HG02938 (cell line): Measurements from ENCODE around the gene NOXA1.

Experiments
- ATAC-seq: cut with Tn5 transposase; IDR thresholded peaks from one replicate; pipeline ENCODE4 v1.9.1; 2021; ENCODE audit warnings: mild to moderate bottlenecking, moderate library complexity; ENCODE audit not compliant: unreplicated experiment

The NOXA1 gene

DNA sequence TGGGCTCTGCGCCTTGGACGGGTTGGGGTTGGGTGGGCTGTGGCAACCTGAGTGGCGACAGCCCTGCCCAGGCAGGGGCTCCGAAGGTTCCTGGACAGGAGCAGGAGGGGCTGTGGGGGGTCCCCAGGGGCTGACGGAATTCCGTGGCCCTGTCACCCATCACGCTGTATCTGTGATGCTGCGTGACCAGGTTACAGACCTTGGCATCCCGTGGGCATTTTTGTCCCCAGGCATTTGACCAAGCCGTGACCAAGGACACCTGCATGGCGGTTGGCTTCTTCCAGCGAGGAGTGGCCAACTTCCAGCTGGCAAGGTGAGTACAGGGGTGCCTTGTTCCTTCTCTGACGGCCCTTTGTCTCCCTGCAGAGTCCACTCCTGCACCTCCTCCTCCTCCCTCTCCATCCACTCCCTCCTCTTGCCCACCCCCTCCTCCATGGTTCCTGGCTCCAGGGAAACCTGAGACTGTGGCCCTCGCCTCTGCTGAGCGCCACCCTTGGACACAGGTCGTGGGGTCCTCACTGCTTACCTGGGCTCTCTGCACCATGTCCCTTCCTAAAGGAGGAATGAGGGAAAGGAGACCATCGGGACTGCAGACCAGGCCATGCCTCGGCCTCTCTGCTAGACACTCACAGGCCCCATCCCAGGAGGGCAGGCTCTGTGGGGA, 3.0 kb downstream of the NOXA1 start:
- ATAC-seq, result no peak

DNA sequence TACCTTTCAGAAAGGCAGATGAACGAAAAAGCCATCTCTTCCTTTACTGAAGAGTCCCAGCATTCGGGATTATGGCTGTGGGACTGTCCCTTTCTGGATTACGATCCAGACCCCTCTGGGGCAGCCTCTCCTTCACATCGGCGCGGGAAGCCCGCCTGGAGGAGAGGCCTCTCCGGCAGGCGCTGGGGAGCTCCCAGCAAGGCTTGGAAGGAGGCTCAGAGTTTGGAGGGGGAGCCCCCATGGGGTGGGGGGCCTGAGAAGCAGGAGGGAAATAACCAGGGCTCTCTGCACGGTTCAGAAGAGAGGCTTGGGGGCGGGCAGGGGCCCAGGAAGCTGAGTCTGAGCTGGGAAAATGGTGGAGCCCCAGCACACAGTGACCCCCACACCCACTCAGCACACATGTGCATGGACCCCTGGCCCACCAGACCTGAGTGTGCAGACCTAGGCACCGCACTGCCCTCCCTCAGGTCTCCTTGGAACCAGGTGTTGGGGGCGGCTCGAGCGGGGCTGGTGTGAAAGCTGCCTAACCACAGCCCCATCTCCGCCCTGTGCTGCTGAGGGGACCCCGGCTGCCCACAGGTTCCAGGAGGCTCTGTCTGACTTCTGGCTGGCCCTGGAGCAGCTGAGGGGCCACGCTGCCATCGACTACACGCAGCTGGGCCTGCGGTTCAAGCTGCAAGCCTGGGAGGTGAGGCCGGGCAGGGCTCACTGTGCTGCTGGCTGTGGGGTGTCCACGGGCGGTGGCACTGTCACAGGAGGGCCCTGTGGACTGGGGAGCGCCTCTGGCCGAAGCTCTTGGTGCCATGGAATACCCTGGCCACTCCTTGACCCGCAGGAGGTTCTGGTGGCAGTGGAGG, 4.5 kb downstream of the NOXA1 start:
- no peak for ATAC-seq

DNA sequence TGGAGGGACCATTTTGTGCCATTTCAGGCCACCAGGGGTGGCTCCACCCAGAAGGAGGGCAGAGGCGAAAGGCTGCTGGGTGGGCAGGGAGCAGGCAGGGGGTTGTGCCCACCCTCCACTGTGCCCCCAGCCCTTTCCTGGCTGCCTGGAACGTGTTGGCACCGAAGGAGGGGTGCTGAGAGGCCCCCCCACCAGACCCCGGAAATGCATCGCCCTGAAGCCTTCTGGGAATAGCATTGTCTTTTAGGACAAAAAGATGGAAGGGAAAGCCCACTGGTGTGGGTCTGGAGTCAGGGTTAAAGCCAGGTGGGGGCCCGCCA, 5.1 kb downstream of the NOXA1 start:
- no peak for ATAC-seq

DNA sequence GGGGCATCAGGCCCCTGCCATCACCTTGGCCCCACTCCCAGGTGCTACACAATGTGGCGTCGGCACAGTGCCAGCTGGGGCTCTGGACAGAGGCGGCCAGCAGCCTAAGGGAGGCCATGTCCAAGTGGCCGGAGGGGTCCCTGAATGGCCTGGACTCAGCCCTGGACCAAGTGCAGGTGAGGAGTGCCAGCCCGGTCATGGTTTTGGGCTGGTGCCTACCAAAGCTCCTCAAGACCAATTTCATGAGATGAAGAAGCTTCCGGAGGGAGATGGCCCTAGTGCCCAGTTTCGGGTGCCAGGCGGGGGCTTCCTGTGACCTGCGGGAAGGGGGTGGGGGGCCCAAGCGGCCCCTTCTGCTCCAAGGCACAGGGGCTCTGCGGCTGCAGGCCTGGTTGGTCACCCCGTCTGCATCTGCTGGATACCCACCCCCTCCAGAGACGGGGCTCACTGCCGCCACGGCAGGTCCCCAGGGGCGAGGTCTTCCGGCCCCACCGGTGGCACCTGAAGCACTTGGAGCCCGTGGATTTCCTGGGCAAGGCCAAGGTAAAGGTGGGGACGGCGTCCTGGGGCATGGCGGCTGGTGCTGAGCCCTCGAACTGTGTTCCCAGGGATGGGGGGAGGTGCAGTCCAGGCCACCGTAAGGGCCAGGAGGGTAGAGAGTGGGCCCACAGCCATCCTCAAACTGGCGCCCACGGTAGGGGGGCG, 5.8 kb downstream of the NOXA1 start:
- ATAC-seq, result no peak

DNA sequence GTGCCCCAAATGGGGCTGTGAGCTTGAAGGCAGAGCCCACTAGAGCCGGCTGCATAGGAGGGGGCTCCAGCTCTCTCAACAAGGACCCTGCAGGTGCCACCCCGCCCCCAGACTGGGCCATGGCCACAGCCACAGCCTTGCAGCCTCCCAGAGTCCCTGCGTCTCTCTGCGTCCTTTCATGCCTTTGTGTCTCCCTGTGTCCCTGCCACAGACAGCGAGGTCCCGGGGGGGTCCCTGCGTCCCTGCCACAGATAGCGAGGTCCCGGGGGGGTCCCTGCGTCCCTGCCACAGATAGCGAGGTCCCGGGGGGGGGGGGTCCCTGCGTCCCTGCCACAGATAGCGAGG, 6.3 kb downstream of the NOXA1 start:
- no peak for ATAC-seq

DNA sequence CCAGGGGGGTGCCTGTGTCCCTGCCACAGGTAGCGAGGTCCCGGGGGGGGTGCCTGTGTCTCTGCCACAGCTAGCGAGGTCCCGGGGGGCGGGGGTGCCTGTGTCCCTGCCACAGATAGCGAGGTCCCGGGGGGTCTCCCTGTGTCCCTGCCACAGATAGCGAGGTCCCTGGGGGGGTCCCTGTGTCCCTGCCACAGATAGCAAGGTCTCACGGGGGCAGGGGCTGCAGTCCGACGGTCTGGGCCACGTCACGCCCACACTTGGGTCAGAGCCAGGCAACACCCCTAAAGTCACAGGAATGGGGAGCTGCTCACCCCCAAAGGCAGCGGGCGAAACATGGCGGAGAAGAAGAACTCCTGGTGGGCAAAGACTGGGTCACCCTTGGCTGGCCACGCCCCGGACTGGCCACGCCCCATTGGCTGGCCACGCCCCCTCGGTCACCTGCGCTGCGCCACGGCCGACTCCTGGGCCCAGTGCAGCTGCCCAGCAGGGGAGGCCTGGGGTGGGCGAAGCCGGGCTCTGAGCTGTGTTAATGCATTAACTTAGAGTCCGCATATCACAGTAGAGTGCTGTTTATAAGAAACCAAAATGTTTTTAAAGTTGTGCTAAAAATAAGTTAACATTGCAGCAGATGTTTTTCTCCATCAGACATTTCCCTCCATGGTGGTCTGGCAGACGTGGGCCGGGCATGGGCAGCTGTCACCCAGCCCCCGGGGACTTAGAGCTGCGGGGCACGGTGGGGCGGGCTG, 7.0 kb downstream of the NOXA1 start:
- ATAC-seq, result no peak

DNA sequence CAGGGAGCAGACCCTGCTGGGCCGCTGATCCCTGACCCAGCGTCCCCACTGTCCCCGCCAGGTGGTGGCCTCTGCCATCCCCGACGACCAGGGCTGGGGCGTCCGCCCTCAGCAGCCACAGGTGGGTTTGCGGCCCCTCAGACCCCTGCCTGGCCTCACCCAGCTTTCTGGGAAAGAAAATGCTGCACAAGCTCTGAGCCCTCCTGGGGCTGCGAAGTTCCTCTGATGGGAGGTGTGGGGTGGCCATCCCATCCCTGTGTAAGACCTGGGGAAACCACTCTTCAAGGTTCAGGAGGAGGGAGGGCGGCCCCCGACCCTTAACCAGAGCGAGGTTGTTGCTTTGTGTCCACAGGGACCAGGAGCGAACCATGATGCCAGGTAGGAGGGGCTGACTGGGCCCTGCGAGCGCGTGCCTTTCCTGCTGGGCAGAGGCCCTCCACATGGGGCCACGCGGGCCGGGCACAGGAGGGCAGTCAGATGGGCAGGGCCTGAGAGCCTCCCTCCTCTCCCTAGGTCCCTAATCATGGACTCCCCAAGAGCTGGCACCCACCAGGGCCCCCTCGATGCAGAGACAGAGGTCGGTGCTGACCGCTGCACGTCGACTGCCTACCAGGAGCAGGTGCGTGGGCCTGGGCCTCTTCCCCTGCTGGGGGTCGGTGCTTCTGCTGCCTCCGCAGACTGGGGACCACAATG, 7.7 kb downstream of the NOXA1 start:
- ATAC-seq, result no peak

DNA sequence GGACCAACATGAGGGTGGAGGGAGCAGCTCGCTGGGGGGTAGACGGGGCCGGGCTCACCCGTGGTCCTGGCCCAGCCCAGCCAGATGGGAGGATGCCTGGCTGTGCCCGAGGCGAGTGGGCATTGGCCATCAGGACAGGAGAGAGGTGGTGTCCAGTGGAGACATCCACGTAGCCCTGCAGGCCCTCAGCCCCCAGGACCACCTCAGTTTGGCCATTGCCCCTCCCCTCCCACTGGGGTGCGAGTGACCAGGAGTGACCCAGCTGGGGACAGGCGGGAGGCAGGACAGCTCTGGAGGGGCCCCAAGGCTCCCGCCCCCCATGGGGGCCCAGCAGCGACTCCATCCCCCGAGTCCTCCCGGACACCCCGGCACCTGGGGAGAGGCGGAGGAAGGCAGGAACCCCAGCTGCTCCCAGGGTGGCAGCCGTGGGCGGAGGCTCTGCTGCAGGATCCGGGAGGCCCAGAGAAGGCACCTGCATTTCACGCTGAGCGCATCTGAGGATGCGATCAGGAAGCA, 8.3 kb downstream of the NOXA1 start:
- ATAC-seq, result no peak

DNA sequence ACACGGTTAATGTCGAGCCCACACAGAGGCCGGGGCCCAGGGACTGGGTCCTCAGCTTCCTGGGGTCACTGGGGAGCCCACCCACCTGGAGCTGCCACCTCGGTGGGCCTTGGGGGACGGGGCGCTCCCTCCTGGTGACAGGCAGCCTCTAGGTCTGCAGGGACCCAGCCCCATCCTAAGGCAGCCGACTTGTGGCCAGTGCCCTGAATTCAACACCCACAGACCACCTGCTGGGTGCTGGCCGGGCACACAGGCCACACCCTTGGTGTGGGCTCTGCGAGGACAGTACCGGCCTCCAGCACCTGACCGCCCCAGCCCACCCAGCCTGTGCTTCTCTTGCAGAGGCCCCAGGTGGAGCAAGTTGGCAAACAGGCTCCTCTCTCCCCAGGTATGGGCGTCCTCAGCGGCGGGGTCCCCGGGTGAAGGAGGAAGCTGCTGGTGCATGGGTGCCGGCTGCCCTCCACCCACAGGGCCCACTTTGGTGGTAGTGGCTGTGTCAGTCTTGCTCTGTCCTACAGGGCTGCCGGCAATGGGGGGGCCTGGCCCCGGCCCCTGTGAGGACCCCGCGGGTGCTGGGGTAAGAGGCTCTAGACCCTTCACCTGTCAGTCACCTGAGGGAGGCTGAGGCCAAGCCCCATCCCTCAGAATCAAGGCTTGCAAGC, 9.6 kb downstream of the NOXA1 start:
- ATAC-seq, result no peak

DNA sequence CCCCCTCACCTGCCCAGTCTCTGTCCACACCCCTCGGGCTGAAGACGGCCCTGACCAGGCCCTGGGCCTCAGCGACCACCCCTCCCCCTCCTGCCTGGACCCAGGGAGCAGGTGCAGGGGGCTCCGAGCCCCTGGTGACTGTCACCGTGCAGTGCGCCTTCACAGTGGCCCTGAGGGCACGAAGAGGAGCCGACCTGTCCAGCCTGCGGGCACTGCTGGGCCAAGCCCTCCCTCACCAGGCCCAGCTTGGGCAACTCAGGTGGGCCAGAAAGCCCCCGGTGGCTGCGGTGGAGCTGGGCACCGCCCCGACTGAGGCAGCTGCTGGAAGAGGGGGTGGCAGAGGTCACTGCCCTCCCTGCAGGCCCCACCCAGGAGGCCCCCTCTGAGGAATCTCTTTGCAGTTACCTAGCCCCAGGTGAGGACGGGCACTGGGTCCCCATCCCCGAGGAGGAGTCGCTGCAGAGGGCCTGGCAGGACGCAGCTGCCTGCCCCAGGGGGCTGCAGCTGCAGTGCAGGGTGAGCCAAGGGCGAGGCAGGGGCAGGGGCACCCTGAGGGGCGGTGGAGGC, 10.2 kb downstream of the NOXA1 start:
- ATAC-seq, result no peak

DNA sequence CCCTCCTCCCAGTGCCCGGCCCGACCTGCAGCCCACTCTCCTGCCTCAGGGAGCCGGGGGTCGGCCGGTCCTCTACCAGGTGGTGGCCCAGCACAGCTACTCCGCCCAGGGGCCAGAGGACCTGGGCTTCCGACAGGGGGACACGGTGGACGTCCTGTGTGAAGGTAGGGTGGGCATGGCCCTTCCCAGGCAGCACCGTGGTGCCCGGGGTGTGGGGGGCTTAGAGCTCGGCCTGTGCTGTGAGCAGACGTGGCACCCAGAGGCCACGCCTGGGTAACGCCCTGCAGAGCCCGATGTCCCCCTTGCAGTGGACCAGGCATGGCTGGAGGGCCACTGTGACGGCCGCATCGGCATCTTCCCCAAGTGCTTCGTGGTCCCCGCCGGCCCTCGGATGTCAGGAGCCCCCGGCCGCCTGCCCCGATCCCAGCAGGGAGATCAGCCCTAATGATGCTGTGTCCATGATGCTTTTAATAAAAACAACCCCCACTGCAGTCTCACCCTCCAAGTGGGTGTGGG, 10.8 kb downstream of the NOXA1 start:
- no peak for ATAC-seq

DNA sequence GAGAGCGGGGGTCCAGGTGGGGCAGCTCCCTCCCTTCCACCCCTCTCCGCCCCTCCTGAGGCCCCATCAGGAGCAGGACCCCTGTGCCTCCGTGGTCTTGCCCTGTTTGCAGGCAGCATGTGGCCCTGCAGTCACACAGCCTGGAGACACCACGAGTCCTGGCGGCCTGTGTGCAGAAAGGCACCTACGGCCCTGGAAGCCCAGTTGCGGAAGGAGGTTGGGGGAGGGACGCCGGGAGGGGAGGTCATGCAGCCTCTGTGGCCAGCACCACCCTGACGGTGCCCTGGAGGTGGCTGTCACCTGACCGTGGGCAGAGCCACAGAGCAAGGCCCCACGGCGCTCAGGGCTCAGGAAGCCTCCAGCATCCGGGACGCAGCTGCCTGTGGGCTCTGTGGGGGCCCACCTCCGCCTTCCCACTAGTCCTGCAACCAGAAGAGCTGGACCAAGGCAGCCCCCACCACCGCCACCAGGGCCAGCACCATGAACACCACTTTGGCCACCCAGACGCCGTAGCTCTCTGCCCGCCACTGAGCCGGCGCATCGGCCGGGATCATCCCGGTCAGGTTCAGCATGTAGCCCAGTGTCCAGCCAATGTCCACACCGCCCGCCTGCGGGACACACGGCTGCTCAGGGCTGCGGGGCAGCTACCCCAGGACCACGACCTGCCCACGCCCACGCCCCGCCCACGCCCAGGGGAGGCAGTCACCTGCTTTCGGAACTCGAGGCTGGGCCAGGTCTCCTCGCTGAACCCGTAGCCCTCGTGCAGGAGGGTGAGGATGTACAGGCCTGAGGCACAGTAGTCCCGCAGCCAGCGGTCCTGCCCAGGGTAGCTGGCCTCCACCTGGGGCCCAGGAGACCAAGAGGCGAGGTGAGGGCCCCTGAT, 11.5 kb downstream of the NOXA1 start:
- ATAC-seq, result no peak

DNA sequence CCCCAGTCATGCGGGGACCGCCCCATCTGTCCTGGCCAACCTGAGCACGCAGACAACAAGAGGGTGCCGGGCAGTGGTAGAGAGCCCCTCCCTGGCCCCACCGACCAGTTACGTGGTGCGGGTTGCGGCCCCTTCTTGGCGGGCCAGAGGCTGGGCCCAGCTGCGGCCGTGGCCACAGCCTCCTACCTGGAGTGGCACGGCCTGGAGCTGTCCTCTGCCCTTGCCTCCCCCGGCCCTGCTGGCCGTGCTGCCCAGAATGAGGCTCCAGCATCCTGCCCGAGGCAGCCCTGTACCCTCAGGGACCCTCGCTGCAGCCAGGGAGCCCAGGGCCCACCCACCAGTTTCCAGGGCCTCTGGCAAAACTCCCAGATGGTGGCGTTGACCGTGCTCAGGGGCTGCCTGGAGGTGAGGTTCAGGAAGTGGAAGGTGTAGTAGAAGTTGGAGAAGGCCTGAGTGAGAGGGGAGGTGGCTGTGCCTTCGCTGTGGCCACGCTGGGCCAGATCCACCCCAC, 12.2 kb downstream of the NOXA1 start:
- ATAC-seq, result no peak

DNA sequence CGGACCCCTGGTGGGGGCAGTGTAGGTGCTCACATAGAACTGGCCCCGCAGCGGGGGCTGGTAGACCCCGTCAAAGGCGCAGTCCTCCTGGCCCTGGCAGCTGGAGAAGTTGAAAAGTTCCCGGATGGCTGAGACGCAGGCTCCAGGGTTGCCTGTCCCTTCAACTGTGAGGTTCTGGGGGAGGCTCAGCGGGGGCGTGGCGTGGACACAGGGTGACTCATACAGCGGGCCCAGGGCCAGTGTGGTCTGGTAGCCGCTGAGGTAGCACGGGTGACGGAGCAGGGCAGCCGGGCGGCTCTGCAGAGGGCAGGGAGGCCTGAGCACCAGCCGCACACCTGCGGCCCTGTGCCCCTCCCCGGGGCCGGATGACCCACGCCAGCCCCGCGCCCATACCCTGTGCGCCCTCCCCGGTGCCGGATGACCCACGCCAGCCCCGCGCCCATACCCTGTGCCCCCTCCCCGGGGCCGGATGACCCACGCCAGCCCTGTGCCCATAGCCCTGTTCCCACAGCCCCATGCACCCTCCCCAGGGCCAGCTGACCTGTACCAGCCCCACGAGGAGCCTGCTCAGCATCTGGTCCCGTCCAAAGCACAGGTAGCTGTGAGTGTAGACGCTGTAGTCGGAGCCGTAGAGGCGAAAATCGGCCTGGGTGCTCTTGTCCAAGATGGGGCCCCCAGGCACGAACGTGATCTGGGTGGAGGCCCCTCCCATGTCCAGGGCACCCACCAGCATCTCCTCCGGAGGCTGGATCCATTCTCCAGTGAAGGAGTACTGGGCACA, 13.0 kb downstream of the NOXA1 start:
- no peak for ATAC-seq

DNA sequence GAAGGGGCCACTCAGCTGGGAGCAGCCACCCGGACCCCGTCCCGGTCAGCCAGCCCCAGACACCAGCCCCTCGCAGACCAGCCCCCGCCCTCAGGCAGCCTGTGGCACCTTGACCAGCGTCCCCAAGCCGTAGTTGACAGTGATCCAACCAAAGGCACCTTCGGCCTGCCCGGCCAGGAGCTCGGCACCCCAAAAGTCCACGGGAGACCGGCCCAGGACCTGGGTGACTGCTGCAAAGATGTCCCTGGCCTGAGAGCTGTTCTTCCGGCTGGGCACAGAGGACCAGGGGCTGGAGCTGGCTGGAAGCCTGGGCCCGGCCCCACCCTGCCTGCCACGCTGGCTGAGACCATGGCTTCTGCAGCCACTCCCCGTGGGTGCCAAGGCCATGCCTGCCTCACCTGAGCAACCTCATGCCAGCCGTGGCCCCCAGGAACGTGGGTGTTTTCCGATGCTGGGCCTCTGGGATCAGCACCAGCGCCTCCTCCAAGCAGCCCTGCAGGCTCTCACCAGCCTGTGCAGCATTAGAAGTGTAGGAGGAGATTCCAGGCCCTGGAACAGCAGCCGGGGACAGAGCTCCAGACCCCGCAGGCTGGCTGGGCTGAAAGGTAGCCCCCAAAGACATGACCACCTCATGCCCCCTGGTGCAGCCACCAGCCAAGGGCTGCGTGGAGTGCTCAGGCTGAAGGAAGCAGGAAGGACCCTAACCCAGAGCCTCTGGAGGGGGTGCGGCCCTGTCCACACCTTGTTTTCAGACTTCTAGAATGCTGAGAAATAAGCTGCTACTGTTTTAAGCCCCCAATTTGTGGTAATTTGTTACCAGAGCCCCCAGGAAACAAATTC, 13.8 kb downstream of the NOXA1 start:
- ATAC-seq, result no peak

DNA sequence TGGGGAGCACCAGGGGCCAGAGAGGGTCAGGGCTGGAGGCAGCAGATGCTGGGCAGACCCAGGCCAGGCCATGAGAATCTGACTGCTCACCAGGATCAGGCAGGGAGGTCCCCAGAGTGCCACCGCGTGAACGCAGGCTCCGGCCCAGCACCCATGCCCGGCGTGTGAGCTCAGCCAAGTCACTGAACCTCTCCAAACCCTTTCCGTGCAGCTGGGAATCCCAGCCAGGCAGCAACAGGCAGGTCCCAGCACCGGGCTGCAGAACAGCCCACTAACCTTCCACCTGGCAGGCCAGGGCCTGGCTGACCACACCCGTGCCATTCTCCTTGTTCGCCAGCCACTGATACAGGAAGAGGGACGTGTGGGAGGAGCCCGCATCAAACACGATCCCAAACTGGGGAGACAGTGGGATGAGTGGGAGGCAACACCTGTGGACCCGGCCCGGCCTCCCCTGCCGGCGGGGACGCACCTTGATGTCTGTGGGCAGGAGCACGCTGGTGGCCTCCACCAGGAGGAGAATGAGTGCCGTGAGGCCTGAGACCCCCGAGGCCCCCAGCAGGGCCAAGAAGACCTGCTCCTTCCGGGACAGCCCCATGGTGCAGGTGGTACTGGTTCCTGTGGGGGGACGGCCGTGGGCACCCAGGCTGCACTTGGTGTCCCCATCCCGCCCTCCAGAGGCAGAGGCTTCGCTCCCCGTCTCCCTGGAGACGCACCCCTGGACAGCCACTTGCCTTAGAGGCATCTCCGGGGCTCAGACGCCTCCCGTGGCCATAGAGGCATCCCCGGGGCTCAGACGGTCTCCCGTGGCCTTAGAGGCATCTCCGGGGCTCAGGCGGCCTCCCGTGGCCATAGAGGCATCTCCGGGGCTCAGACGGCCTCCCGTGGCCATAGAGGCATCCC, 14.7 kb downstream of the NOXA1 start:
- ATAC-seq, result no peak
